CD4-positive, alpha-beta T cell treated with Interleukin-10 for 1 hour (primary cell): ENCODE results near the gene DNAJC25.

ENCODE experiments used
- DNase-seq: peaks from one replicate; pipeline ENCODE4 v3.0.0-alpha.2; 2020

DNAJC25 gene

DNA sequence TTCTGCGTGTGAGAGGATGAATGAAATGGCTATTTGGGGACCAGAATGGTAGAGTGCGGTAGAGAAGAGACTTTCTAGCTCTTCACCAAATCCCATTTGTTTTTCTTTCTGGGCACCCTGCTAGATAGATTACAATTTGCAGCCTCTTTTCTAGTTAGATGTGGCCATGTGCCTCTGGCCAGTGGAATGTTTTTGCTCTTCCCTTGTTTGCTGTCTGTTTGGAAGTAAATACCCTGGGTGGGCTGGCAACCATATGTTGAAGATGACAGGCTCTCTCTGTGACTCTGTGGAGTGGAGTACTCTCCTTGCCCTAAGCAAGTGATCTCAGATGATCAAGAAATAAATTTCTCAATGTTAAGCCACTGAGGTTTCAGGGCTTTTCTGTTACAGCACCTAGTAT is 43.2 kb downstream of the DNAJC25 start:
- DNase-seq: no peak

DNA sequence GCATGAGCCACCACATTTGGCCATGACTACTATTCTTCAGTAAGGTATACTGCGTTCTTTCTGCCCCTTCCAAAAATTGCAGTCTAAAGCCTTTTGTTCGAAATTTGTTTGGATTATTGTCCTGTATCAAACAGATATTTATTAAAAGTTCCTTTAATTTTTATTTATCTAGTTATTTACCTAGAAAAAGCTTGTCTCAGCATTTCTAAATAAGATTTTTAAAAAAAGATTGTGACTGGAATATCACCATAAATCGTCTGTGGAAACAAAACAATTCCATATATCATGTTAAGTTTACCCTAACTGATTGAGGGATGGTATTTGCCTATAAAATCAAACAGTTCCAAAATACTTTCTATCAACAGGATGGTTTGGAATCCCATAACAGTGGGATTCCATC is 45.0 kb downstream of the DNAJC25 start:
- no peak for DNase-seq

DNA sequence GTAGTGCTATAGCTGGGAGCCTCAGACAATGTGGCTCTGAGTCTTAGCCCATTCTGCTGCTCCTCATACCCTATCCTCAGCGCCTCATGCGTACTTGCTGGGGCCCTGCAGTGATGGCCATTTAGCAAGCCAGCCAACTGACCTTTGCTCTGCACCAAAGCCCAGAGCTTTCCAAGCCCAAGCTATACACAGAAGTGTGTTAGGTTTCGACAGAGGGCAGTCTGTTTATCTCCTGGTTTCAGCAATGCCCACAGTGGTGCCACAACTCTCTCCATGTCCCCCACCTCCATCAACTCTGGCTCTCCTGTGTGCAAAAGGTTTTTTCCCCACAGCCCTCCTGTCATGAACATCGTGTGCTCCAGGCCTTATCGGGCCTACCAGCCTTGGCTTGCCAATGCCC is 47.2 kb downstream of the DNAJC25 start:
- DNase-seq: no peak

DNA sequence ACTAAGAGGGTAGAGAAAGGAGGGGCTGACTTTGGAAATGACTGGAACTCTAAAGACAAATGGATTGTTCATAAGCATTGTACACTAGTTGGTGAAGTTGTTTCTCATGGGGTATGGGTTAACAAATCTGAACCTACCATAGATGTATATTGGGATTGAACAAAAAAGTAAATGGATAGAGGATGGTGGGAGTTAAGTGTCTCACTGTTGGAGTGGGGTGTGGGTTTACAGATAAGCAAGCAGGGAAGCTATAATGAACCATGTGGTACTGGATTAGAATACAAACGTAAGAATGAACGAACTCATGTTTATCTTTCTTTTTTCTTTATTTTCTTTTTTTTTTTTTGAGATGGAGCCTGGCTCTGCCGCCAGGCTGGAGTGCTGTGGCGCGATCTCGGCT is 48.1 kb downstream of the DNAJC25 start:
- no peak for DNase-seq

DNA sequence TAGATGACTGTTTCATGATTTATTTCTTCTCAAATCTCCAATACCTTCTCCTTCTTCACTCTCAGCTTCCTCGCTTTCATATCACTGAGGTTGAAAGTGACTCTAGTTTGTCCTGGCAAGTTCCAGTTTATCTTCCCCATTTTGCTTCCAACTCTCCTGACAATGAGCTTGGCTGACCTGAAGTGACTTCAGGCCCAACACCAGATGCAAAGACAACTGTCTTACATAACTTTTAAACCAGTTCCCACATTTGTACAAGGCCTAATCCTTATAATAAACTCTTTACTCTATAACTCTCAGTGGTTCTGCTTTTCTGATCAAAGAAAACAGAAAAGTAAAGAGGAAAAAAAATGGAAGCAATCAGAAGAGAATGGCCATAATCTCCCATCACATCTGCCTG is 52.3 kb downstream of the DNAJC25 start:
- no peak for DNase-seq

DNA sequence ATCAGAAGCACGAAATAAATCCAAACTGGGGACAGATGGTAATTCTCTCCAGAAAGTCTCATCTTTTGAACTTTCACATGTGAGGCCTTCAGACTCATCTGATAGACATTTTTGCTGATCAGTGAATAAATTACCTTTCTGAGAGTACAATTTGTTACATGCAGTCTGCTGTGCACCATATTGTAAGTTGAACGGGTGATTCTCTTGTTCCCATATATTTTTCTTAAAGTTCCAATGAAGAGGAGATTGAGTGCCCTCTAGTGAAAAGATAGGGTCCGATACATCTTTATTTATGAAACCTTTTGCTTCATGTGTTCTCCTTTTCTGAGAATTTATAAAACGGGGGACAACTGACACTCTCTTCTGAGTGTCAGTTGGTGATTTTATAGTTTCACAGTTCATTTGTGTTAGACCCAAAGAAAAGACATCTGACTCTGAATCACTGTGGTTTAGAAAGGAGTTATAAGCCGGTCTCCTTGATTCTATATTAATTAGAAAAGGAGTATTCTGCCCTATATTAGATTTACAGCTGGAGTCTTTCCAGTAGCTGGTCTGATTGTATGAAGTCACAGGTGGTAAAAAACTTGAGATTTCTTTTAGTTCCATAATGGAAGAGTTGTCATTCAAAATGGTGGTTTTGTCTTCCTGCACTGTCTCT is 60.7 kb downstream of the DNAJC25 start:
- DNase-seq: peak; percentile 23

DNA sequence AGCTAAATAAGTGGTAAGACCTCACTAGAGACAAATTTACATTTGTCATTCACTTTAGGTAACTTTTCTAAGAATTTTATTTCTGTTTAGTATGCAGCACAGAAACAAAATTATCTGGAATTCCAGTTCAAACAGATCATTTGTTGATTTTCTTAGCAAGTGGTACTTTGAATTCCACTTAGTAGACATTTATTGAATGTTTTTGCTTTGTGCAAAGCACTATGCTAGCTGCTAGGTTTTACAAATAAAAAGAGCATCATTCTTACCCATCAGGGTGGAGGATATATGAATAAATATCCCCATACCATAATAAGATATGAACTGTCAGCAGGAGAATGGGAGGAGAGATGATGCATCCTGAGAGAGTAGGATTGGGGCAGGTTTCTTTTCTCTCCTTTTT is 65.7 kb downstream of the DNAJC25 start:
- no peak for DNase-seq

DNA sequence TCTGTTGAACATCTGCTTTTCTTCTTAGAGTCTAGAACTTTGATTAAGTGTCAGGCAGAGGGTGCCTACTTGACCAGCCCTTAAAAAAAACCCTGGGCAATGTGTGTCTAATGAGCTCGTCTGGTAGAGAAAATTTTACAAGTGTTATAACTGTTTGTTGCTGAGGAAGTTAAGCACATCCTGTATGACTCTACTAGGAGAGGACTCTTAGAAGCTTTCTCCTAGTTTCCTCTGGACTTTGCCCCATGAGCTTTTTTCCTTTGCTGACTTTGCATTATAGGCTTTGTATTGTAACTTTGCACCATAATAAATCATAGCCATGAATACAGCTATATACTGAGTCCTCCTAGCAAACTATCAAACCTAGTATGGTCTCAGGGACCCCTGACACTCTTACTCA is 69.6 kb downstream of the DNAJC25 start:
- no peak for DNase-seq
